ENCODE data around the gene POLR1B.
A peak's percentile ranks its signal among the peaks of the same experiment; 100 is the strongest.
"Not testable (repeated sequence)": the region's sequence is repeated elsewhere in the genome, so short reads cannot be mapped to it uniquely, and the experiment has no call there.

The POLR1B gene

GRCh38 chr2:112542123-112542983 lies at the start of gene POLR1B:
Gene POLR1B, plus strand, starts transcription at chr2:112542465. Its CDS starts 30 bp downstream, at chr2:112542495.
- peak; percentile 81 to 98 (median 88) for DNase-seq

GRCh38 chr2:112493048-112493447 lies 49.2 kb upstream of the POLR1B start:
- intact Hi-C loops (cut with DNase I), result no loop called here
- no peak for DNase-seq

More at GRCh38 chr2:112542123-112542983, at the start of gene POLR1B:
- intact Hi-C loops (cut with DNase I), result no loop called here

- intact Hi-C loops (cut with DNase I), result no loop called here
- DNase-seq, result no peak
Measured at GRCh38 chr2:112493858-112494648, 48.2 kb upstream of the POLR1B start.

- DNase-seq, result no peak
- intact Hi-C loops (cut with DNase I), result no loop called here
Measured at GRCh38 chr2:112494828-112495227, 47.4 kb upstream of the POLR1B start.

- intact Hi-C loops (cut with DNase I); DNase-seq: not testable (repeated sequence)
Measured at GRCh38 chr2:112495878-112496277, 46.4 kb upstream of the POLR1B start.

- intact Hi-C loops (cut with DNase I), result not testable (repeated sequence)
- DNase-seq, result peak in 6 of 10 donors; percentile 26 to 92 (median 43)
Measured at GRCh38 chr2:112500850-112501484, 41.3 kb upstream of the POLR1B start.

GRCh38 chr2:112509239-112509998 lies 32.8 kb upstream of the POLR1B start:
- DNase-seq; intact Hi-C loops (cut with DNase I): not testable (repeated sequence)

- DNase-seq, result no peak
- intact Hi-C loops (cut with DNase I), result no loop called here
Measured at GRCh38 chr2:112516801-112517200, 25.5 kb upstream of the POLR1B start.

- no peak for DNase-seq
- intact Hi-C loops (cut with DNase I), result no loop called here
Measured at GRCh38 chr2:112518807-112519206, 23.5 kb upstream of the POLR1B start.

GRCh38 chr2:112519506-112519905 lies 22.8 kb upstream of the POLR1B start:
- intact Hi-C loops (cut with DNase I), result no loop called here

GRCh38 chr2:112520234-112520783 lies 22.0 kb upstream of the POLR1B start:
- intact Hi-C loops (cut with DNase I), result no loop called here
- DNase-seq, result no peak

More at GRCh38 chr2:112519506-112519905, 22.8 kb upstream of the POLR1B start:
- no peak for DNase-seq

- intact Hi-C loops (cut with DNase I), result no loop called here
- DNase-seq, result no peak
Measured at GRCh38 chr2:112523291-112523777, 18.9 kb upstream of the POLR1B start.

GRCh38 chr2:112524276-112524675 lies 18.0 kb upstream of the POLR1B start:
- DNase-seq; intact Hi-C loops (cut with DNase I): not testable (repeated sequence)

GRCh38 chr2:112528541-112528940 lies 13.7 kb upstream of the POLR1B start:
- no peak for DNase-seq

GRCh38 chr2:112529757-112530156 lies 12.5 kb upstream of the POLR1B start:
- no peak for DNase-seq

More at GRCh38 chr2:112528541-112528940, 13.7 kb upstream of the POLR1B start:
- intact Hi-C loops (cut with DNase I), result no loop called here

GRCh38 chr2:112530728-112531127 lies 11.5 kb upstream of the POLR1B start:
- intact Hi-C loops (cut with DNase I), result no loop called here
- no peak for DNase-seq

More at GRCh38 chr2:112529757-112530156, 12.5 kb upstream of the POLR1B start:
- intact Hi-C loops (cut with DNase I), result no loop called here

- no peak for DNase-seq
- intact Hi-C loops (cut with DNase I), result no loop called here
Measured at GRCh38 chr2:112534826-112535225, 7.4 kb upstream of the POLR1B start.

- DNase-seq; intact Hi-C loops (cut with DNase I): not testable (repeated sequence)
Measured at GRCh38 chr2:112536665-112537064, 5.6 kb upstream of the POLR1B start.

GRCh38 chr2:112539306-112539705 lies 3.0 kb upstream of the POLR1B start:
- intact Hi-C loops (cut with DNase I), result no loop called here
- DNase-seq, result no peak

Data from posterior cingulate gyrus (tissue), 11 donors.